NCI-H1930 (cell line): ENCODE measurements around the gene ALX4.

Experiments
- DNase-seq, 2 experiments: peaks; one replicate each; lab custom pipeline; 2025; lab: John Stamatoyannopoulos, UW

ALX4 gene

DNA sequence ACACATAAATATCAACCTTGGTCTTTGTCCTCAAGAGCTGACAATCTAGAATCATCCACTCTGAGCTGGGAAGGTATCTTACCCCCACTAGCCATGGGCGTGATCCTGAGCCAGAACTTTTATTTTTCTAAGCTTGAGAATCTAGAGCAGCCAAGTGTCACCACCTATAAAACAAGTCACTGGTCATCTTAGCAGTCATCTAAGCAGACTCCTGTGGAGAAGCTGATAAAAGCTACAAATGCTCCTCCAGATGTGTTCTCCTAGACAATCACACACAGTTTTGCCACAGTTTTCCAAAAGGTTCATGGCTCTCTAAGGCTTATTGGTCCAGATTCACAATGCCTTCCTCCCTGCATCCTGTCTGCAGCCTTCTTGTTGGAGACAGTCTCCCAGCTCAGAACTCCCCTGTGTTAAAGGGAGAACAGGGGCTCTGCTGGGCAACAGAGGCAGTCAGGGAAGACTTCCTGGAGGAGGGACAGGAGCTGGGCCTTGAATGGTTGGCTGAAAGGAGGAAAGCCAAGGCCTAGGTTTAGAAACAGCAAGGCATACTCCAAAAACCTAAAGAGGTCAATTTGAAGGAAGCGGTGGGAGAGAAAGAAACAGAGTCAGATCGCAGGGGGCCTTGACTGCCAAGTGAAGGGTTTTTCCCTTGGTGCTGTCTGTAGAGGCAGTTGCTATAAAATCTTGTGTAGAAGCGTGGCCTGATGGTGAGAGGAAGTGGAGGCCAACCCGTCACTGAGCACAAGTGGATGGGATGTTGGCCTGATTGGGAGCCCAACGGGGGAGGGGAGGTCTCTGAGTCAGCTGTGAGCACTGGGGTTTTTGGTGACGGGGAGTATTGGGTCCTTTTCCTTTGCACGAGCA, 42.0 kb downstream of the ALX4 start:
- no peak for DNase-seq

DNA sequence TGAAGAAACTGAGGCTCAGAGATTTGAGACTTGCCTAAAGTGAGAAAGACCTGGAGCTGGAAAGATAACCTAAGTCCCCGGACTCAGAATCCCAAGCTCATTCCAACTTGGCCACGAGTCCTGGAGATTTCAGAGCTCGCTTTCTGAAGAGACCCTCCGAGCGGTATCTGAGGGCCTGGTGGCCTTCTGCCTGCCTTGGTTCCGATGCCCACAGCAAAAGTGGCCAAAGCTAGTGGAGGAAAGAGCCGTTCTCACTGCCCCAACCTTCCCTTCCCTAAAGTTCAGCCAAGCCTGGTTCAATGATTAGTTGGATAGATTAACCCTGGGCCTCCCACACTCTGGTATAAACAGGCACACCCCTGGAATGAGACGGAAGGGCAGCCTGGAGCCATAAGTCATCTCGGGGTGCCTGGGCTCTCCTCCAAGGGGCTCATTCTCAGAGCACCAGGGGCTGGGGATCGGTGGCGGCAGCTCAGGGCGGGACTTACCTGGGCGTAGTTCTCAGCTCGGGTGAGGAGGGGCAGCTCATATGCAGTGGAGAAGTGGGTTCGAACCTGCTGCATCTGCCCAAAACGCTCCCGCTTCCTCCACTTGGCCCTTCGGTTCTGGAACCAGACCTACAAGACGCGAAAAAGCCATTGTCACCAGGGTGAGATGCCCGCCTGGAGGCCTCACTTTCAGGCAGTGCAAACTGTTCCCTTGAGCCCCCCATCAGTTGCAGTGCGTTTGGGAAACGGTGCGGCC, 42.8 kb downstream of the ALX4 start:
- no peak for DNase-seq

GRCh38 chr11:44266056-44266780, 43.7 kb downstream of the ALX4 start:
- no peak for DNase-seq

DNA sequence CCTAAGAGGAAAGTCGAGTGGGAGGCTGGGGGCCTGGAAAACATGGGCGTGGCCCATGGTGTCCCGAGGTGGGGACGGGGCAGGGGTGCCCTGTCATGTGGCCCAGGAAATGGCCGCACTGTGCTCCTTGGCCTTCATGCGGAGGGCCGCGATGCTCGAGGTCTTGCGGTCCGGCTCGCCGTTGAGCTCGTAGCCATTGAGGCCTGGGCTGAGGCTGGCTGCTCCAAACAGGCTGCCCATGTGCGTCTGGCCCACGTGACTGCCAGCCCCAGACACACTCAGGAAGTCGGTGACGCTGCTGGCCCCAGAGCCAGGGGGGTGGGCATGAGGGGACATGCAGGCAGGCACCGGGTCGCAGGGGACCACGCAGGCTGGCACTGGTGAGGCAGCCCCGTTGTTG, 45.2 kb downstream of the ALX4 start:
- no peak for DNase-seq

GRCh38 chr11:44264438-44264749, 45.5 kb downstream of the ALX4 start:
- DNase-seq = no peak

DNA sequence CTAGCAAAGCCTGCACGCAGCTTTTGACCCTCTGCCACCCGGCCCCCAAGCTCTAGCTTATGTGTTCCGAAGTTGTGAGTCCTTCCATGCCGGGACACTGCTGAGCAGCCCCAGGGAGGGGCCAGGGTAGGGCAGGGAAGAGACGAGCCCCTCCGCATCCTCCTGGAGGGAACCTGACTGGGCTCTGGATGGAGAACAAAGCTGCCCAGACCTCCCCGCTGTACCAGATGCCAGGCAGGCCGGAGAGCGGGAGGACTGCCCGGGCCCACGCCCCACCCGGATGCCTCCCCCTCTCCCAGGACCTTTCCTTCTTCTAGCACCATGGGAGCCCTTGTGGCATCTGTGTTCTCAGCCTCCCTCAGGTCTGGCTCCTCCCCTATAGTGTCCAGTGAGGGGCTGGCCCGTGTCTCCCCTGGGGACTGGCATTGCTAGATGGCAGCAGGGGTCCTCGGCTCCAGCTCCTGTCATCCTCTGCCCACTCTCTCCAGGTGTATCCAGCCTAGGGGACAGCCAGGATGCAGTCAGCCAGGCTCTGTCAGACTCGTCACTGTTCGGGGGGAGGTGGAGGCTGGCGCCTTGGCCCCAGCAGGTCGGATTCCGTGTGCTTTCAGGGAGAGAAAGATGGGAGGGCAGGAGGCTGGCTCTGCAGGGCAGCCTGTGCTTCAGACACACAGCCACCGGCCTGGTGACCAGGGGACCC, 46.1 kb downstream of the ALX4 start:
- DNase-seq = no peak

DNA sequence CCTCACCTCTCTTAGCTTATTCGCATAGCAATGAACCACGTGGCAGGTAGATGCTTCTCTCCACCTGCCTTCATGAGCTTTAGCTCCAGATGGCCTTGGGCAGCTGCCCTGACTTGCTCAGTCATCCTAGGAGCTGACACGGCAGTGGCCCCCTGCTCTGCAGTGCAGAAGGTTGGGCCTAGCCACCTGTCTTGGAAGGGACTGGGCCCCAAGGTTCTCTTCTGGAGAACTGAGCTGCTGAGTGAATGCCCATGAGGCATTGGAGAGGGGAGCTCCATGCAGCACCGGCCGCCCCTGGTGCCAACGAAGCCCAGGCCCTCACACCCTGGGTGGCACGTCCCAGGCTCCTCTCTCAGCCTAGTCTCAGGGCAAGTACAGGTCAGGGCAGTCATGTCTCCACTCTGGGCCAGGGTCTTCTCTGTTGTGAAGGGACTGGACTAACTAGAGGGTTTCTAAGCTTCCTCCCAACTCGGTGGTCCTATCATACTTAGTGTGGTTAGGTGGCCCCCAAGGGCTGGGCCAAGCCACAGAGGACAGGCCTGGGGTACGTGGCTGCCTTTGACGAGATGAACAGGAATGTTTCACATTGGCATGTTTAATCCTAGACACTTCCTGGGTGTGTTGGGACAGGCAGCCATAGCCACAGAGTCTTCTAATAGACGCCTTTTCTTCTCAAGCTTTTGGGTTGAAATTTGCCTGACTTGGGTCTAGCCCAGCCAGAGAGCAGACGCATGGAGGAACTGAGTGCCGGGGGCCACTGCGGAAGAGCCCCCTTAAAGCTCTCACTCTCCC, 47.9 kb downstream of the ALX4 start:
- DNase-seq = no peak

DNA sequence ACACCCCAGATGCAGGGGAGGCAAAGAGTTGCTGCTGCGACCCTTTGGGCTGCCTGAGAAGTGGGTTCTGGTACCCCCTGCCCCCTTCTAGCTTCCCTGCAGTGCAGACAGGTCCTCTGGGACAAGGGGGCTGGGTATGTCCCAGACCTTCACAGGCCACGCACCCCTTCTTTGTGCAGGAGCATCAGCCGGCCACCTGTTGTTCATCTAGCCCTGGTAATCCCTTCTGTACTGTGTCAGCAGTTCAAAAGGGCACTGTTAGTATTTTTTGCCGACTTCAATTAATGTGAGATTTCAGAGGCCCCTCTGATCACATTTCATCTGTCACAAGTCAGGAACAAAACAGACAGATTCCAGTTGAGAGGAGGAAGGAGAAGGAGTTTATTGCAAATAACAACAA, 49.9 kb downstream of the ALX4 start:
- no peak for DNase-seq

- no peak for DNase-seq
Measured at GRCh38 chr11:44258839-44259420, 51.0 kb downstream of the ALX4 start.

GRCh38 chr11:44258190-44258489, 51.8 kb downstream of the ALX4 start:
- no peak for DNase-seq

GRCh38 chr11:44257338-44258189, 52.4 kb downstream of the ALX4 start:
- DNase-seq = no peak

DNA sequence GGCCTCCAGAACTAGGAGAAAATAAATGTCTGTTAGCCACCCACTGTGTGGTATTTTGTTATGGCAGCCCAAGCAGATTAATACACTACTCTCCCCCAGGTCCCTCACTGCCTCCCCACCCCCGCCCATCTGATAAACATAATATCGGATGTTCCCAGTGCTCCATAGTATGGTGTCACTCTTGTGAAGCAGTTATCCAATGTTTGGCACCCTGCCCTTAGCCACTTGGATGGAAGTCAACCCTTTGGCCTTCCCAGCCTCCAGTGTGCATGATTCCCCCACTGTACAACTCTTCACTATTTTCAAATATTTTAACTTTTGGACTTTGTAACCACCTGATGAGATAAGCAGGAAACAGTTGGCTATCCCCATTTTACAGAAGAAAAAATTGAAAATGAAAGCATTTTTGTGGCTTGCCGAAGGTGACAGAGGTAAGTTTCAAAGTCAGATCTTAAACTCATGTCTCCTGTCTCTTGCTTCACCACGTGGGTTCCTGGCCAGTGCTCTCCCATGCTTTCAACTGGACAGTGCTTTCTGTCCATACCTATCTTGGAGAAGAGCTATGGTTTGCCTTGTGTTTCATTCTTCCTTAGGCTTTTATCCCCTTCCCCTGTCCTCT, 53.2 kb downstream of the ALX4 start:
- no peak for DNase-seq

- DNase-seq = no peak
Measured at GRCh38 chr11:44255406-44256071, 54.4 kb downstream of the ALX4 start.

DNA sequence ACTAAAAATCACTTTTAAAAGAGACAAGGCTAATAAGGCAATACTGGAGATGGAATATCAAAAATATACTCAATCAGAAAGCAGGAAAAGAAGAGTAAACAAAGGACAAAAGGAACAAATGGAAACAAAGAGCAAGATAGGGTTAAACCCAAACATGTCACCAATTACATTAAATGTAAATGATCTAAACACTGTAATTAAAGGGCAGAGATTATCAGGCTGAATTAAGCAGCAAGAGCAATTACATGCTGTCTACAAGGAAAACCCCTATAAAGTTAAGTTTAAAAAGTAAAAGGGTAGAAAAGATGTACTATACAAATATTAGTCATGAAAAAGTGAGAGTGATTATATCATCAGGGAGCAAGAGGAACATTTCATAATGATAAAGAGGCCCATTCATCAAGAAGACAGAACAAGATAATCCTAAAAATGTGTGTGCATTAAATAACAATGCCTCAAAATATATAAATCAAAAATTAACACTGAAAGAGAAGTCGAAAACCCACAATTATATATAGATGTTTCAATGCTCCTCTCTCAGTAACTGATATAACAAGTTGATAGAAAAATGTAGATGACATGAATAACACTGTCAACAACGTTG, 56.8 kb downstream of the ALX4 start:
- no peak for DNase-seq

GRCh38 chr11:44250421-44250820, 59.5 kb downstream of the ALX4 start:
- DNase-seq = no peak

- DNase-seq = no peak
Measured at GRCh38 chr11:44248109-44248508, 61.8 kb downstream of the ALX4 start.

- no peak for DNase-seq
Measured at GRCh38 chr11:44247508-44247907, 62.4 kb downstream of the ALX4 start.

GRCh38 chr11:44246726-44247125, 63.2 kb downstream of the ALX4 start:
- DNase-seq = no peak
